Measurements from ENCODE around the gene VGLL4.

- no peak for TF ChIP-seq CTCF (IDR thresholded peaks at IDR 0.05; ENCODE audit: borderline replicate concordance, extremely low read depth, low read length, poor library complexity, severe bottlenecking)
- TF ChIP-seq EZH2 (IDR thresholded peaks at IDR 0.05; ENCODE audit: borderline replicate concordance, low read depth, low read length, severe bottlenecking): no peak
Measured at GRCh38 chr3:11584570-11584969, 59.1 kb downstream of the VGLL4 start.
